Upper lobe of right lung (tissue), 1 donor: ENCODE data around the gene MPST. TPM values are rescaled to one million over a fixed set of nuclear protein-coding genes. Genes with fewer than 3 reads are reported as not detected.

Experiments used
- ATAC-seq: fragments of 200-7000 bp; cut with Tn5 transposase; one replicate; pipeline ENCODE4 v1.9.1; 2020; ENCODE audit warnings: mild to moderate bottlenecking, moderate library complexity
- DNase-seq: peaks from one replicate; pipeline ENCODE4 v3.0.0-alpha.2; 2020
- H3K27ac ChIP-seq: fragments of 200-600 bp; one replicate; pipeline ENCODE4 v1.8.0; 2022
- H3K27me3 ChIP-seq: fragments of 200-600 bp; one replicate; pipeline ENCODE4 v1.8.0; 2022; ENCODE audit warnings: mild to moderate bottlenecking
- H3K36me3 ChIP-seq: fragments of 200-600 bp; one replicate; pipeline ENCODE4 v1.8.0; 2022
- H3K4me1 ChIP-seq: fragments of 200-600 bp; one replicate; pipeline ENCODE4 v1.8.0; 2022
- H3K4me3 ChIP-seq: fragments of 200-600 bp; one replicate; pipeline ENCODE4 v1.8.0; 2022; ENCODE audit warnings: mild to moderate bottlenecking
- H3K9me3 ChIP-seq: fragments of 200-600 bp; one replicate; pipeline ENCODE4 v1.8.0; 2022
- CTCF ChIP-seq: fragments of 200-600 bp; IDR thresholded peaks from one replicate; pipeline ENCODE4 v1.8.0; 2022; ENCODE audit warnings: antibody characterized with exemption
- intact Hi-C: fragments of 100-400 bp; cut with DNase I; formaldehyde crosslinking; loops from one replicate; pipeline ENCODE4 v1.11.0; 2022
- total RNA-seq: library from RNA; stranded (reverse); fragmentation: NEBNext Ultra II Directional; extraction: Animal tissue kit (Norgen Biotek cat#: 25700); gene quantifications from one replicate; pipeline ENCODE4 v1.2.1, GENCODE V29; 2021
- donor health status: DM: no; HTN: yes; CAD: no; lungs with severe emphysema.

The MPST gene
- total RNA-seq, 1 donor from 2014 or later: 71.4 TPM

DNA sequence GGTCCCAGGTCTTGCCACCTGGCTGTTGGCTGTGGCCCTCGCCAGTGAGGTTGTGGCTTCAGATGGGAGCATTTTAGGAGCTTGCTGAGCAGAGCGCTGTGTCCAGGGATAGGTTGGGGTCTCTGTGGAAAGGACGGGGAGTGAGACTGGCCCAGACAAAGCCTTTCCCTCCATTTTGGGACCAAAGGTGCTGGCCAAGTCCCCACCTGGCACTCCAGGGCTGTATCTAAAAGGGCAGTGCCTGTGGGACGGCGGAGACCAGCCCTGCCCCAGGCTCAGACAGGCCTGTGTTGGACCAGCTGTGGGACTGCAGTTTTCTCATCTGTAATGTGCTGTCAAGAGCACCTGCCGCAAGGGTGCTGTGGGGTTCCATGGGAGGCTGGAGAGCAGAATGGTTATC, 27.0 kb downstream of the MPST start:
- H3K4me1 ChIP-seq: no peaks in the 10 kb centered on the region
- TF ChIP-seq CTCF: no peak
- no peak overlapping the region for H3K27ac ChIP-seq
- H3K9me3 ChIP-seq: no peaks in the 10 kb centered on the region
- intact Hi-C loops: no loop called here
- no peak for ATAC-seq
- no peak for DNase-seq
- no peaks in the 10 kb centered on the region for H3K36me3 ChIP-seq
- no peak overlapping the region for H3K4me3 ChIP-seq
- no peaks in the 10 kb centered on the region for H3K27me3 ChIP-seq

- no peak for DNase-seq
- Histone ChIP-seq H3K4me3 (no peak overlapping the region), H3K36me3 (no peaks in the 10 kb centered on the region), H3K27ac (no peak overlapping the region), H3K4me1 (peaks cover under 1% of the 10 kb centered on the region), H3K9me3 (no peaks in the 10 kb centered on the region), H3K27me3 (no peaks in the 10 kb centered on the region)
- ATAC-seq: no peak
- TF ChIP-seq CTCF: no peak
- intact Hi-C loops: no loop called here
These were observed 27.5 kb downstream of the MPST start for GRCh38 chr22:37047006-37047405.

- no peaks in the 10 kb centered on the region for H3K36me3 ChIP-seq
- H3K4me3 ChIP-seq: no peak overlapping the region
- intact Hi-C loops: no loop called here
- no peaks in the 10 kb centered on the region for H3K9me3 ChIP-seq
- no peak for TF ChIP-seq CTCF
- DNase-seq (no peak), ATAC-seq (no peak)
- H3K27me3 ChIP-seq: no peaks in the 10 kb centered on the region
- H3K27ac ChIP-seq: no peak overlapping the region
- H3K4me1 ChIP-seq: peaks cover 7% of the 10 kb centered on the region
These were observed 28.6 kb downstream of the MPST start for GRCh38 chr22:37048133-37048532.

GRCh38 chr22:37049224-37049623, 29.7 kb downstream of the MPST start:
- no peak for ATAC-seq

DNA sequence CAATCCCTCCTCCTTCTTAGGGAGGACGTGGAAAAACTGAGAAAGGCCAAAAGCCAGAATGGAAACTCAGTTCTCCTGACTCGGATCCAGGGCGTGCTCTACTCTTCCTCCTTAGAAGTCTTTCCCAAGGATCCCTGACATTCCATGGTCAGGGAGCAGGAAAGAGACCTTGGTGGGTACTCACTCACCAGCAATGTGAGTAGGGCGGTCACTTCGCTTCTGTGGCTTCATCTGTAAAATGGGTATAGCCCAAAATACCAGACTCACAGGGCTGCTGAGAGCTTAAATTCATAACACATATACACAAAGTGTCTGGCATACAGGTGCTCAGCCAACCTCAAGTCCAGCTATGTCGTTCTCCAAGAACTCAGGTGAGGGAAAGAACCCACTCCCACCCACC, 31.4 kb downstream of the MPST start:
- Histone ChIP-seq H3K4me1 (peaks cover 7% of the 10 kb centered on the region), H3K36me3 (peaks cover 4% of the 10 kb centered on the region), H3K9me3 (no peaks in the 10 kb centered on the region), H3K4me3 (peak overlapping the region; percentile 68), H3K27me3 (no peaks in the 10 kb centered on the region), H3K27ac (peak overlapping the region; percentile 18)
- no peak for TF ChIP-seq CTCF
- intact Hi-C loops: no loop called here
- ATAC-seq: no peak
- DNase-seq: no peak

More at GRCh38 chr22:37049224-37049623, 29.7 kb downstream of the MPST start:
- Histone ChIP-seq H3K27ac (no peak overlapping the region), H3K4me1 (peaks cover 7% of the 10 kb centered on the region), H3K4me3 (no peak overlapping the region), H3K36me3 (no peaks in the 10 kb centered on the region), H3K9me3 (no peaks in the 10 kb centered on the region), H3K27me3 (no peaks in the 10 kb centered on the region)
- no peak for DNase-seq
- intact Hi-C loops: no loop called here
- no peak for TF ChIP-seq CTCF
